Measurements from ENCODE around the gene PAIP2. TPM values are rescaled to one million over a fixed set of nuclear protein-coding genes. Genes with fewer than 3 reads are reported as not detected.

The PAIP2 gene
- total RNA-seq, 4 donors from 2014 or later = 73.6 to 111 (median 97.0) TPM

- WGBS = 94% methylated on average over 8 of the region's 10 CpGs
- Histone ChIP-seq H3K27me3 (no peaks in the 10 kb centered on the region), H3K27ac (replicated peaks in 1 of 4) (no peak overlapping the region), H3K4me3 (no peak overlapping the region), H3K9me3 (no peaks in the 10 kb centered on the region), H3K4me1 (peaks cover 14 to 39% (median 19%) of the 10 kb centered on the region in 4 donors), H3K36me3 (peaks cover 0 to 17% (median 3%) of the 10 kb centered on the region in 4 donors)
- DNase-seq (ENCODE audit: extremely low spot score) = no peak
- intact Hi-C loops (cut with DNase I) = no loop called here
- TF ChIP-seq POLR2AphosphoS5 (IDR thresholded peaks at IDR 0.05) (no peak), CTCF (IDR thresholded peaks at IDR 0.05) (no peak), EP300 (IDR thresholded peaks at IDR 0.05) (no peak)
These were observed 59.9 kb downstream of the PAIP2 start for GRCh38 chr5:139401546-139401945.

- TF ChIP-seq POLR2AphosphoS5 (IDR thresholded peaks at IDR 0.05) = no peak
- TF ChIP-seq EP300 (IDR thresholded peaks at IDR 0.05) = no peak
- no peak for TF ChIP-seq POLR2A (IDR thresholded peaks at IDR 0.05; ENCODE audit: low read depth)
- TF ChIP-seq CTCF (IDR thresholded peaks at IDR 0.05) = peak in 1 of 3 experiments; percentile 30
- DNase-seq (ENCODE audit: extremely low spot score) = no peak
- peaks cover 0 to 17% (median 3%) of the 10 kb centered on the region in 4 donors for H3K36me3 ChIP-seq
- peak overlapping the region in 1 of 4 donors; percentile 54 for H3K4me3 ChIP-seq
- no peaks in the 10 kb centered on the region for H3K9me3 ChIP-seq
- H3K4me1 ChIP-seq = peaks cover 14 to 28% (median 19%) of the 10 kb centered on the region in 4 donors
- WGBS = 71% methylated on average over 7 of the region's 7 CpGs
- intact Hi-C loops (cut with DNase I) = no loop called here
- H3K27me3 ChIP-seq = no peaks in the 10 kb centered on the region
- peak overlapping the region; percentile 86 to 93 (median 88) for H3K27ac ChIP-seq (replicated peaks in 1 of 4)
These were observed 61.0 kb downstream of the PAIP2 start for GRCh38 chr5:139402561-139403158.

- H3K4me3 ChIP-seq = peak overlapping the region; percentile 54 to 68 (median 56)
- no peak for DNase-seq (ENCODE audit: extremely low spot score)
- H3K9me3 ChIP-seq = no peaks in the 10 kb centered on the region
- H3K27ac ChIP-seq (replicated peaks in 1 of 4) = peak overlapping the region; percentile 86 to 93 (median 88)
- intact Hi-C loops (cut with DNase I) = no loop called here
- peaks cover 0 to 17% (median 3%) of the 10 kb centered on the region in 4 donors for H3K36me3 ChIP-seq
- 0% methylated on average over 3 of the region's 7 CpGs for WGBS
- H3K4me1 ChIP-seq = peaks cover 14 to 22% (median 17%) of the 10 kb centered on the region in 4 donors
- TF ChIP-seq CTCF (IDR thresholded peaks at IDR 0.05) (no peak), POLR2A (IDR thresholded peaks at IDR 0.05; ENCODE audit: low read depth) (no peak), EP300 (IDR thresholded peaks at IDR 0.05) (no peak), POLR2AphosphoS5 (IDR thresholded peaks at IDR 0.05) (no peak)
- no peaks in the 10 kb centered on the region for H3K27me3 ChIP-seq
These were observed 61.7 kb downstream of the PAIP2 start for GRCh38 chr5:139403418-139403786.

GRCh38 chr5:139403787-139404483 lies 62.3 kb downstream of the PAIP2 start, which contains the start of gene SPATA24:
Gene SPATA24, minus strand, starts transcription at chr5:139404089. Its CDS starts 29 bp downstream, at chr5:139404060.
- peak; percentile 100 for DNase-seq (ENCODE audit: extremely low spot score)
- Histone ChIP-seq H3K36me3 (peaks cover 0 to 17% (median 3%) of the 10 kb centered on the region in 4 donors), H3K4me1 (peaks cover 14 to 22% (median 17%) of the 10 kb centered on the region in 4 donors), H3K27me3 (no peaks in the 10 kb centered on the region), H3K9me3 (no peaks in the 10 kb centered on the region), H3K4me3 (peak within 1 kb of the TSS; percentile 54 to 68 (median 56)), H3K27ac (replicated peaks in 1 of 4) (peak within 1 kb of the TSS; percentile 86 to 93 (median 88))
- under 1% methylated on average over 41 of the region's 41 CpGs for WGBS
- intact Hi-C loops (cut with DNase I) = no loop called here
- TF ChIP-seq POLR2AphosphoS5 (IDR thresholded peaks at IDR 0.05) = peak; percentile 63 to 80
- no peak for TF ChIP-seq POLR2A (IDR thresholded peaks at IDR 0.05; ENCODE audit: low read depth)
- TF ChIP-seq EP300 (IDR thresholded peaks at IDR 0.05) = no peak
- peak in 1 of 3 experiments; percentile 4 for TF ChIP-seq CTCF (IDR thresholded peaks at IDR 0.05)

All from esophagus muscularis mucosa (tissue), 4 donors.